ENCODE measurements around the gene PDLIM5. TPM values are rescaled to one million over a fixed set of nuclear protein-coding genes. Genes with fewer than 3 reads are reported as not detected.
"Not testable (repeated sequence)": the region's sequence is repeated elsewhere in the genome, so short reads cannot be mapped to it uniquely, and the experiment has no call there.

The PDLIM5 gene
- total RNA-seq, 1 donor from 2014 or later, result 83.5 TPM

DNA sequence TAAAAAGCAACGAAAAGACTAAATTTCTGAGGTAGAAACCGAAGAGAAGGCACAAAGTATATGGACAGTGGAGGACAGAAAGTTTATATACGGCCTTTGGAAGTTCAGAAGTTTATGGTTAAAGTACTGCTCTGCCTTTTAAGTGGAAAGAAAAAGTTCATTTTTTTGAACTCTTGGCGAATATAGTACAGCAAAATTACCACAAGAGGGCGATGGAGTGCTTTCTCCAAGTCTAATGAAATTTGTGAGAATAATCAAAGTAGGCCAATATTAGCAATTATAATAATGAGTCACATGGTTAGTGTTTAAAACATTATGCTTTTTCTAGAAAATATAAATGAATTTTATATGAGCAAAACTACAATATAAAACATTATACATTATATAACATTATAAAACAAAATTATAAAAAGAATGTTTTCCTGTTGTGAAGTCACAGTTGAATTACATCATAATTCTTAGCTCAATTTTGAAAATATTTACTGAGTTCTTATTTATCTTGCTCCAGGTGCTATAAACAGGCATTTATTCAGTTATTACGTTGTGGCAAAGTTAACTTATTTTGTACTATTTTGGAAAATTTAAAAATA lies 169.8 kb downstream of the PDLIM5 start:
- Mint-ChIP-seq H3K4me1 (ENCODE audit: unreplicated experiment) (no peaks in the 10 kb centered on the region), H3K36me3 (ENCODE audit: low read depth, unreplicated experiment) (peaks cover 9% of the 10 kb centered on the region), H3K27me3 (ENCODE audit: unreplicated experiment) (no peaks in the 10 kb centered on the region), H3K4me3 (ENCODE audit: unreplicated experiment) (no peak overlapping the region), H3K9me3 (ENCODE audit: unreplicated experiment) (no peaks in the 10 kb centered on the region), H3K27ac (ENCODE audit: unreplicated experiment) (no peak overlapping the region)
- peak; percentile 27 for DNase-seq (ENCODE audit: low spot score)
- TF ChIP-seq CTCF (IDR thresholded peaks at IDR 0.05; ENCODE audit: unreplicated experiment), result peak; percentile 87

DNA sequence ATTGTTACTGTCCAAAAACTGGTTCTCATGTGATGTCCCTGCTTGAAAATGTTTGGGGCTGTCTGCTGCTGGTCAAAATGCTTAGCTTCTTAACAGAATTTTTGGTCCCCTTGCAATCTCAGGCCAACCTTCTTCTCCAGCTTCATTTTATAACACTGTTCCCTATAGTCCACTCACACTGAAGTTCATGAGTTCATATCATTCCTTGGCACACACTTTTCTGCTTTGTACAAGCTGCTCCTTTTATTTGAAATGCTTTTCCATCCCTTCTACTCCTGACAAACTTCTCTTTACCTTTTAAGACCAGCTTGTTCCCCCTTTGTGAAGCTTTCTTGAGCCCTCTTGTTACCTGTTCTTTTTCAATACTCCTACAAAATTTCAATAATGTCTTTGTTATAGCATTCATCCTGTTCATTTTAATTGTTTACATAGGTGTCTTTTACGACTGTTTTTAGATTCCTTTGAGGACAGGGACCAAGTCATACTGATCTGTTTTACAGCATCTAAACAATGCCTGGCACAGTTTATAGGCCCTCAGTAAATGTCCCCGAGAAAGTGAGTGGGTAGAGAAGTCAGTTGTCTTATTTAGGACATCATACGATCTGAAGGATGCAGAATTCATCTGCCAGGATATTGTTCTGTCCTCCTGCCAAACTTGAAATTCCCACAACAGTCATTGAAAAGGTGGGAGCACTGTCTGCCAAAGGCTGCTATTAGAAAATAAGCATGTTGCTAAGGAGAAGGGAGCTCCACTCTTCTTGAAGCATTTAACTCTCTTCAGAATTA lies 171.6 kb downstream of the PDLIM5 start:
- H3K4me1 Mint-ChIP-seq (ENCODE audit: unreplicated experiment), result no peaks in the 10 kb centered on the region
- no peak overlapping the region for H3K27ac Mint-ChIP-seq (ENCODE audit: unreplicated experiment)
- no peak overlapping the region for H3K4me3 Mint-ChIP-seq (ENCODE audit: unreplicated experiment)

GRCh38 chr4:94626942-94627341 lies 175.2 kb downstream of the PDLIM5 start:
- TF ChIP-seq CTCF (IDR thresholded peaks at IDR 0.05; ENCODE audit: unreplicated experiment), result no peak
- no peaks in the 10 kb centered on the region for H3K9me3 Mint-ChIP-seq (ENCODE audit: unreplicated experiment)
- H3K27ac Mint-ChIP-seq (ENCODE audit: unreplicated experiment), result no peak overlapping the region
- H3K4me1 Mint-ChIP-seq (ENCODE audit: unreplicated experiment), result no peaks in the 10 kb centered on the region
- no peak overlapping the region for H3K4me3 Mint-ChIP-seq (ENCODE audit: unreplicated experiment)
- no peak for DNase-seq (ENCODE audit: low spot score)
- H3K36me3 Mint-ChIP-seq (ENCODE audit: low read depth, unreplicated experiment), result no peaks in the 10 kb centered on the region
- H3K27me3 Mint-ChIP-seq (ENCODE audit: unreplicated experiment), result no peaks in the 10 kb centered on the region

More for the DNA sequence above, 171.6 kb downstream of the PDLIM5 start:
- TF ChIP-seq CTCF (IDR thresholded peaks at IDR 0.05; ENCODE audit: unreplicated experiment), result no peak
- H3K9me3 Mint-ChIP-seq (ENCODE audit: unreplicated experiment), result no peaks in the 10 kb centered on the region
- DNase-seq (ENCODE audit: low spot score), result no peak
- no peaks in the 10 kb centered on the region for H3K27me3 Mint-ChIP-seq (ENCODE audit: unreplicated experiment)
- peaks cover 9% of the 10 kb centered on the region for H3K36me3 Mint-ChIP-seq (ENCODE audit: low read depth, unreplicated experiment)

DNA sequence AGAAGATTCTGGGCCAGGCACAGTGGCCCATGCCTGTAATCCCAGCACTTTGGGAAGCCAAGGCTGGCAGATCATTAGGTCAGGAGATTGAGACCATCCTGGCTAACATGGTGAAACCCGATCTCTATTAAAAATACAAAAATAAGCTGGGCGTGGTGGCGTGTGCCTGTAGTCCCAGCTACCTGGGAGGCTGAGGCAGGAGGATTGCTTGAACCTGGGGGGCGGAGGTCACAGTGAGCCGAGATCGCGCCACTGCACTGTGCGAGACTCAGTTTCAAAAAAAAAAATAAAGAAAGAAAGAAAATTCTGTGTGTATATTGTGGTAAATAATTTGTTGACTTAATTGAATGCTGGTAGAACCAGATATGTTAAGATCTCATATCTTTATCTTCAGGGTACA lies 177.3 kb downstream of the PDLIM5 start:
- not testable (repeated sequence) for H3K27ac Mint-ChIP-seq (ENCODE audit: unreplicated experiment); H3K4me1 Mint-ChIP-seq (ENCODE audit: unreplicated experiment); H3K27me3 Mint-ChIP-seq (ENCODE audit: unreplicated experiment); H3K9me3 Mint-ChIP-seq (ENCODE audit: unreplicated experiment); H3K4me3 Mint-ChIP-seq (ENCODE audit: unreplicated experiment); DNase-seq (ENCODE audit: low spot score); H3K36me3 Mint-ChIP-seq (ENCODE audit: low read depth, unreplicated experiment)

GRCh38 chr4:94629837-94630236 lies 178.1 kb downstream of the PDLIM5 start:
- H3K27ac Mint-ChIP-seq (ENCODE audit: unreplicated experiment), result no peak overlapping the region
- H3K4me1 Mint-ChIP-seq (ENCODE audit: unreplicated experiment), result peaks cover 4% of the 10 kb centered on the region
- H3K4me3 Mint-ChIP-seq (ENCODE audit: unreplicated experiment), result no peak overlapping the region
- peaks cover 2% of the 10 kb centered on the region for H3K27me3 Mint-ChIP-seq (ENCODE audit: unreplicated experiment)
- no peak for DNase-seq (ENCODE audit: low spot score)
- TF ChIP-seq CTCF (IDR thresholded peaks at IDR 0.05; ENCODE audit: unreplicated experiment), result no peak
- peaks cover 4% of the 10 kb centered on the region for H3K36me3 Mint-ChIP-seq (ENCODE audit: low read depth, unreplicated experiment)
- H3K9me3 Mint-ChIP-seq (ENCODE audit: unreplicated experiment), result no peaks in the 10 kb centered on the region
